BE2C (cell line): ENCODE data around the gene AGBL1.

Experiments used
- DNase-seq: peaks from one replicate; pipeline ENCODE4 v3.0.0-alpha.2; 2020
- H3K27me3 ChIP-seq: fragments of 250-450 bp; sonication (Bioruptor Pico); 2 replicates; pipeline ENCODE4 v1.5.1; 2020; ENCODE audit warnings: mild to moderate bottlenecking
- H3K36me3 ChIP-seq: fragments of 250-450 bp; sonication (Bioruptor Pico); 2 replicates; pipeline ENCODE4 v1.5.1; 2020; ENCODE audit warnings: mild to moderate bottlenecking
- H3K4me1 ChIP-seq: fragments of 250-450 bp; sonication (Bioruptor Pico); 2 replicates; pipeline ENCODE4 v1.5.1; 2020
- H3K4me3 ChIP-seq: 2 replicates; pipeline ENCODE4 v1.5.1; 2011; ENCODE audit warnings: low read depth, low read length
- H3K9me3 ChIP-seq: fragments of 250-450 bp; sonication (Bioruptor Pico); 2 replicates; pipeline ENCODE4 v1.5.1; 2020
- CTCF ChIP-seq: IDR thresholded peaks from 2 replicates; pipeline ENCODE4 v1.5.1; 2012; ENCODE audit warnings: mild to moderate bottlenecking, low read depth, low read length

AGBL1 gene

DNA sequence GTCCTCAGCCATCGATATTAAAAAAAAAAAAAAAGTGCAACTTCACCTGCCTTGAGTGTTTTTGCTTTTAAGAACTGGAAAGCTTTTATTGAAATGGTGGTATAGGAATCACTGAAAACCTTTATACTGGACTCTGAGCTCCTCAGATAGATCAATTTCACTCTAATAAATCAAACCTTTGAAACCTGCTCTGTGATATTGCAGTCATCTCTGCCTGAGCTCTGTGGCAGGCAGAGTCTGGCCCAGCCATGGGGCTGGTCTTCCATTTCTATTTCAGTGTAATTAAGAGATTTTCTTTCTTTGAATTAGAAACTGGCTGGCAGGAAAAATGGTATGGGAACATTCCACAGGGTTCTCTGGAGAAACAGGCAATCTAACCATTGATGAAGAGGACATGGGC lies 762.5 kb downstream of the AGBL1 start:
- DNase-seq: no peak
- no peaks in the 10 kb centered on the region for H3K4me1 ChIP-seq
- no peak for TF ChIP-seq CTCF

DNA sequence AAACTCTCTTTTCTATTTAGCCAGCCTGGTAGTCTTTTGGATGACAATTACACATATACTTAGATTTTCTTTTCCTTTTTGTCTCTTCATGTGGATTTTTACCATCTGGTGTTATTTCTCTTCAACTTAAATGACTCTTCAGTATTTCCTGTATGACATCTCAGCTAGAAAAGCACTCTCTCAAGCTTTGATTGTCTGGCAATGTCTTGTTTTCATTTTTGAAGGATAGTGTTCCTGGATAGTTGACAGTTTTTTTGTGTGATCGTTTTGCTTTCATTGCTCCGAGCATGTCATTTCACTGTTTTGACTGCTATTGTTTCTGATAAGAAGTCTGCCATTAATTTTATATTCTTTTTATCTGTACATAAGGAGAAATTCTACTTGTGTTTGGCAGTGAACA lies 766.4 kb downstream of the AGBL1 start:
- Histone ChIP-seq H3K9me3 (no peaks in the 10 kb centered on the region; the same call in 1 of the 2 replicates), H3K27me3 (no peaks in the 10 kb centered on the region), H3K4me3 (no peak overlapping the region), H3K36me3 (no peaks in the 10 kb centered on the region), H3K4me1 (no peaks in the 10 kb centered on the region)
- DNase-seq: no peak
- TF ChIP-seq CTCF: no peak

More for the DNA sequence above, 762.5 kb downstream of the AGBL1 start:
- no peaks in the 10 kb centered on the region; the same call in 1 of the 2 replicates for H3K9me3 ChIP-seq
- no peak overlapping the region for H3K4me3 ChIP-seq
- no peaks in the 10 kb centered on the region for H3K27me3 ChIP-seq
- H3K36me3 ChIP-seq: no peaks in the 10 kb centered on the region

DNA sequence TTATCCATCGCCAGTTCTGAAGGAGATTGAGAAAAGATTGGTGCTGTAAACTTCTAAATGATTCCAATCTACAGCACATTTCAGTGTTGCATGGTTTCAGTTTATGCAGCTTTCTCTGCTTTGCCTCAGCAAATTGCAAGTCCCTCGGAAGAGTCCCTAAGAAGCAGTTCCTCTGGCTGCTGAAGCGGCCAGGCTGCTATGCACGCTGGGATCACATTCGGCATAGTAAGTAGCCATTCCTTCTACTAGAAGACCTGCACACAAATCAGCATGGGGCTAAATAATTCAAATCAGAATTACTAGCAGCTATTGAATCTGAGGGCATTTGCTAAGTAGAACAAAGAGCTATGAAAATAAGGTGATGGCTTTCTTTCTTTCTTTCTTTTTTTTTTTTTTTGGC lies 769.5 kb downstream of the AGBL1 start:
- no peaks in the 10 kb centered on the region for H3K36me3 ChIP-seq
- H3K9me3 ChIP-seq: no peaks in the 10 kb centered on the region
- H3K4me1 ChIP-seq: no peaks in the 10 kb centered on the region
- H3K27me3 ChIP-seq: no peaks in the 10 kb centered on the region
- no peak overlapping the region for H3K4me3 ChIP-seq
- no peak for TF ChIP-seq CTCF
- DNase-seq: no peak

DNA sequence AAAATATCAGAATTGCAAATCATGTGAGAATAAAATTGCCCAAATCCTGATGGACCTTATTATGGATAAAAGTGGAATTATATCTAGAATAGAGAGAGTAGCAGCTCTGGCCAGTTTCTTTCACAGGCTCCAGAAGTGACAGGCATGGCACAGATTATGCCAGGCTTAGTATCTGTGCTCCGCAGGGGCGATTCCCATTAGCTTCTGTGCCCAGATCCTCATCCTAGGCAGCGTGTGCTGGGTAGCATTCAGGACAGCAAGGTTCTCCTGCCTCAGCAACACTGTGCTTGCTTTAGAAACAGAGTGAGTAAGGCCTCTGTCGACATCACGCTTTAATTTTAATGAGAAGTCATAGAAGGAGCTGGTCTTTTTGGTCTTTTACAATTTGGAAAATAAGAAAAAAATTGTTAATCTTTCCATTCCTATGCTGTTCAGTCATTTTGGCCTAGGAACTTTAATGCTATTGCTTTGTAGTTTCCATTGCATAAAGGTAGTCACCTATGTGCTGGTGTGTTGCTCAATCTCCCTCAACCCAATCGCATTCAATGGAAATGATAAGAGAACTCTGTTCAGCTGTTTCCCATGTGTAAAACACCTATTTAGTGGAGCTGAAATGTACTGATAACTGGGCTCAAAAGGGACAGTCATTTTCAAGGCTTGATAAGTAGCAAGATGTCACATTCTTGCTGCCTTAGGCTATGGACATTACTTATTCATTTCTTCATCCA lies 770.1 kb downstream of the AGBL1 start:
- no peak for DNase-seq
- H3K27me3 ChIP-seq: no peaks in the 10 kb centered on the region
- no peaks in the 10 kb centered on the region for H3K36me3 ChIP-seq
- H3K4me1 ChIP-seq: no peaks in the 10 kb centered on the region
- H3K4me3 ChIP-seq: no peak overlapping the region
- no peaks in the 10 kb centered on the region for H3K9me3 ChIP-seq
- TF ChIP-seq CTCF: no peak

DNA sequence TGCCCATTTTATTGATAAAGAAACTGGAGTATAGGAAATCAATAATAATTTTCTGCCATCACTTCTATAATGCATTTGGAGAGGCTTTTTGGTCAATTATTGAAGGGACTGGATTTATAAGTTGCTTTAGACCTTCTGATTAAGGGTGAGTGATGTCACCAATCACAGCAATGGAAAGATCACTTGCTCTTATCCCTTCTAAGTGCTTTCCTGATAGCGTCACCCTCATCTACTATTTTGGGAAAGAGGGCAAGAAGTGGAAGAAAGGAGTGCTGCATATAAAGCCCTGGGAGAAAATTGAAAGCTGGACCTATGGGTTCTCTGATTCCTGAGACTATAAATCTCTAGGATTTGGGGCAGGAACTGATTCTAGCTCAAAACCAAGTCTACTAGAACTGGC lies 771.3 kb downstream of the AGBL1 start:
- DNase-seq: no peak
- H3K27me3 ChIP-seq: no peaks in the 10 kb centered on the region
- no peak overlapping the region for H3K4me3 ChIP-seq
- peaks cover 6% of the 10 kb centered on the region; the same call in 1 of the 2 replicates for H3K4me1 ChIP-seq
- H3K36me3 ChIP-seq: no peaks in the 10 kb centered on the region
- H3K9me3 ChIP-seq: no peaks in the 10 kb centered on the region
- TF ChIP-seq CTCF: no peak

DNA sequence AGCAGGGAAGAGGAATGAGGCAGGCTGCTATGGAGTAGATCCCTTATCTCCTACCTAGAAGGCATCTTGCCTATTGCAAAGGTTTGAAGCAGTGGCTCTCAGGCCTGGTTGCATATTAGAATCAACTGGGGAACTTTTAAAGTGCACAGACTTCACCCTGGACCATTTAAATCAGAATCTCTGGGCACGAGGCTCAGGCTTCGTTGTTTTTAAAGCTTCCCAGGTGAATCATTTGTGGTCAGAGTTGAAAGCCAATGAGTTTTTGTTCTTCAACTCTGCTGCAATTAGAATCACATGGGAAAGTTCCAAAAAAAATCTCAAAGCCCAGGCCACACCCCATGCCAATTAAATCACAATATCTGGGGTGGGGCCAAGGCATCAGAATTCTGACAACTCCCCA lies 773.1 kb downstream of the AGBL1 start:
- Histone ChIP-seq H3K36me3 (no peaks in the 10 kb centered on the region), H3K9me3 (no peaks in the 10 kb centered on the region), H3K4me1 (peaks cover 6% of the 10 kb centered on the region; the same call in 1 of the 2 replicates), H3K4me3 (no peak overlapping the region), H3K27me3 (no peaks in the 10 kb centered on the region)
- no peak for DNase-seq
- no peak for TF ChIP-seq CTCF
